Colonic mucosa (tissue), 4 donors: ENCODE measurements around the gene ADRA2C. TPM values are rescaled to one million over a fixed set of nuclear protein-coding genes. Genes with fewer than 3 reads are reported as not detected.

Experiments
- DNase-seq: peaks from one replicate; pipeline ENCODE4 v3.0.0-alpha.2; 2020
- H3K27ac ChIP-seq: fragments of 200-600 bp; one replicate; pipeline ENCODE4 v1.8.0; 2021
- H3K27me3 ChIP-seq: fragments of 200-600 bp; one replicate; pipeline ENCODE4 v1.8.0; 2021
- H3K36me3 ChIP-seq: fragments of 200-600 bp; one replicate; pipeline ENCODE4 v1.8.0; 2021
- H3K4me1 ChIP-seq: fragments of 200-600 bp; one replicate; pipeline ENCODE4 v1.8.0; 2021; ENCODE audit warnings: mild to moderate bottlenecking
- H3K4me3 ChIP-seq: fragments of 200-600 bp; one replicate; pipeline ENCODE4 v1.8.0; 2021
- H3K9ac ChIP-seq, 2 donors: one replicate each; pipeline ENCODE4 v1.7.0; 2013; ENCODE audit warnings: control low read depth in 2 of 2, low read depth in 2 of 2, low read length in 2 of 2
- H3K9me3 ChIP-seq: fragments of 200-600 bp; one replicate; pipeline ENCODE4 v1.8.0; 2021
- intact Hi-C: fragments of 100-400 bp; cut with DNase I; formaldehyde crosslinking; loops from one replicate; pipeline ENCODE4 v1.14.1; 2022
- total RNA-seq, 2 donors: library from RNA; stranded (reverse); fragmentation: NEBNext Ultra II Directional in 1 of 2; extraction: Animal tissue kit (Norgen Biotek cat#: 25700) in 1 of 2; gene quantifications; one replicate each; pipeline ENCODE4 v1.2.1, GENCODE V29; 2021
- TF ChIP-seq, protein P1 (sequence below): fragments of 200-600 bp; IDR thresholded peaks from one replicate; pipeline ENCODE4 v1.8.0; 2022; ENCODE audit warnings: antibody characterized with exemption, mild to moderate bottlenecking
- donor health status: healthy.
- donor health status: DM: no; HTN: no; CAD: no.
- donor health status: DM: no; HTN: no; CAD: no.

Gene ADRA2C
- total RNA-seq, 2 donors from 2014 or later: 0.61 to 0.69 TPM

GRCh38 chr4:3760346-3760745 is 5.8 kb upstream of the ADRA2C start:
- Histone ChIP-seq H3K4me1 (no peaks in the 10 kb centered on the region), H3K27me3 (peaks cover 10% of the 10 kb centered on the region), H3K9ac (no peak overlapping the region), H3K36me3 (no peaks in the 10 kb centered on the region), H3K27ac (no peak overlapping the region), H3K9me3 (no peaks in the 10 kb centered on the region), H3K4me3 (no peak overlapping the region)
- TF ChIP-seq, protein P1, sequence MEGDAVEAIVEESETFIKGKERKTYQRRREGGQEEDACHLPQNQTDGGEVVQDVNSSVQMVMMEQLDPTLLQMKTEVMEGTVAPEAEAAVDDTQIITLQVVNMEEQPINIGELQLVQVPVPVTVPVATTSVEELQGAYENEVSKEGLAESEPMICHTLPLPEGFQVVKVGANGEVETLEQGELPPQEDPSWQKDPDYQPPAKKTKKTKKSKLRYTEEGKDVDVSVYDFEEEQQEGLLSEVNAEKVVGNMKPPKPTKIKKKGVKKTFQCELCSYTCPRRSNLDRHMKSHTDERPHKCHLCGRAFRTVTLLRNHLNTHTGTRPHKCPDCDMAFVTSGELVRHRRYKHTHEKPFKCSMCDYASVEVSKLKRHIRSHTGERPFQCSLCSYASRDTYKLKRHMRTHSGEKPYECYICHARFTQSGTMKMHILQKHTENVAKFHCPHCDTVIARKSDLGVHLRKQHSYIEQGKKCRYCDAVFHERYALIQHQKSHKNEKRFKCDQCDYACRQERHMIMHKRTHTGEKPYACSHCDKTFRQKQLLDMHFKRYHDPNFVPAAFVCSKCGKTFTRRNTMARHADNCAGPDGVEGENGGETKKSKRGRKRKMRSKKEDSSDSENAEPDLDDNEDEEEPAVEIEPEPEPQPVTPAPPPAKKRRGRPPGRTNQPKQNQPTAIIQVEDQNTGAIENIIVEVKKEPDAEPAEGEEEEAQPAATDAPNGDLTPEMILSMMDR: no peak
- intact Hi-C loops: loop anchor here (10.0 kb wide), 1 partner anchor 114 kb away; no protein-coding TSS in a partner anchor
- DNase-seq: no peak

GRCh38 chr4:3760841-3761240 is 5.3 kb upstream of the ADRA2C start:
- intact Hi-C loops: loop anchor here (10.0 kb wide), 1 partner anchor 114 kb away; no protein-coding TSS in a partner anchor
- no peak for DNase-seq
- H3K27me3 ChIP-seq: peaks cover 11% of the 10 kb centered on the region

GRCh38 chr4:3762264-3762663 is 3.9 kb upstream of the ADRA2C start:
- Histone ChIP-seq H3K4me1 (no peaks in the 10 kb centered on the region), H3K27ac (no peak overlapping the region), H3K9ac (no peak overlapping the region), H3K9me3 (no peaks in the 10 kb centered on the region), H3K27me3 (peaks cover 18% of the 10 kb centered on the region), H3K36me3 (no peaks in the 10 kb centered on the region), H3K4me3 (no peak overlapping the region)
- TF ChIP-seq, protein P1: no peak
- intact Hi-C loops: loop anchor here (10.0 kb wide), 1 partner anchor 113 kb away; no protein-coding TSS in a partner anchor
- DNase-seq: no peak

More at GRCh38 chr4:3760841-3761240, 5.3 kb upstream of the ADRA2C start:
- H3K36me3 ChIP-seq: no peaks in the 10 kb centered on the region
- no peaks in the 10 kb centered on the region for H3K4me1 ChIP-seq
- H3K9me3 ChIP-seq: no peaks in the 10 kb centered on the region
- no peak overlapping the region for H3K4me3 ChIP-seq
- H3K9ac ChIP-seq: no peak overlapping the region
- H3K27ac ChIP-seq: no peak overlapping the region
- TF ChIP-seq, protein P1: no peak

DNA sequence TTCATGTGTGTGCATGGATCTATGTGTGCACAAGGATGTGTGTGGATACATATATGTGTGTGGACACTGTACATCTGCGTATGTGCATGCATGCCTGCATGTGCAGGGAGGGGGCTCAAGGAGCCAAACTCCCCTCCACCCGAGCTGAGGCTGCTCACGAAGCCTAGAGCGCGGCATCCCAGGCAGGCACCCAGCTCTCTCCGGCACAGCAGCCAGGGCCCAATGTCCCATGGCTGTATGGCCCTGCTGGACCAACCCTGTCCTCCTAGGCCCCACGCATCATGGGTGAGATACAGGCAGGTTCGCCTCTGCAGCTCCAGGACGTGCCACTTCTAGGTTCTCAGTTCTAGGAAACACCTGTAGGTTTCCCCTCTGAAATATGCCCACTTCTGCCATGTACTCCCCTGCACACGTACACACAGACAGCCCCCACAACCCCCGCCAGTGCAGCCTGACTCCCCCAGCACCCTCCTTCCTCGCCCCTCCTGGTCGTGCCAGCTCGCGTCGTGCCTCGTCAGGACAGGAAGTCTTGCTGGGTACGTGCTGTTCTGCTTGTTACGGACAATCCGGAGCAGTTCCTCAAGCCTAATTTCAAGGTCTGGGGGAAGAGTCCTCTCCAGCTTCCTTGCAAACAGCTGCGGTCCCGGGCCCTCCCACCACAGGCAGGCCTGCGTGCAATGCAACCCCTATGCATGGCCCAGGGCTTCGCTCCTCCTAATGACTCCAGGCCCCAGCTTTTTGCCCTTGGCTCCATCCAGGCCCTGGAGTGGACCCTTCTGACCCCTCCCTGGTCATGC is 3.2 kb upstream of the ADRA2C start:
- intact Hi-C loops: loop anchor here (10.0 kb wide), 1 partner anchor 112 kb away; no protein-coding TSS in a partner anchor
- Histone ChIP-seq H3K9ac (no peak overlapping the region), H3K9me3 (no peaks in the 10 kb centered on the region), H3K4me3 (no peak overlapping the region), H3K4me1 (no peaks in the 10 kb centered on the region), H3K27me3 (peaks cover 23% of the 10 kb centered on the region), H3K27ac (no peak overlapping the region), H3K36me3 (no peaks in the 10 kb centered on the region)
- no peak for DNase-seq
- TF ChIP-seq, protein P1: no peak

GRCh38 chr4:3765271-3766035 is 732 bp upstream of the ADRA2C start:
- H3K27me3 ChIP-seq: peaks cover 25% of the 10 kb centered on the region
- H3K36me3 ChIP-seq: no peaks in the 10 kb centered on the region
- no peak overlapping the region for H3K9ac ChIP-seq
- intact Hi-C loops: loop anchor here (10.0 kb wide), 1 partner anchor 109 kb away; no protein-coding TSS in a partner anchor
- H3K27ac ChIP-seq: no peak overlapping the region
- peak; percentile 26 for DNase-seq
- H3K4me3 ChIP-seq: no peak overlapping the region
- TF ChIP-seq, protein P1: no peak
- H3K4me1 ChIP-seq: no peaks in the 10 kb centered on the region
- no peaks in the 10 kb centered on the region for H3K9me3 ChIP-seq
